IPS-18a (cell line): Measurements from ENCODE around the gene SORBS1.

Experiments used
- H3K27ac ChIP-seq: one replicate; pipeline ENCODE4 v1.5.1; 2013; ENCODE audit warnings: low read length
- H3K27me3 ChIP-seq: one replicate; pipeline ENCODE4 v1.6.1; 2013; ENCODE audit warnings: mild to moderate bottlenecking, low read length; ENCODE audit not compliant: control insufficient read depth, insufficient read depth
- H3K36me3 ChIP-seq: one replicate; pipeline ENCODE4 v1.6.1; 2013; ENCODE audit warnings: low read depth, low read length; ENCODE audit not compliant: control insufficient read depth
- H3K4me1 ChIP-seq: one replicate; pipeline ENCODE4 v1.6.1; 2013; ENCODE audit warnings: low read depth, low read length; ENCODE audit not compliant: control insufficient read depth
- H3K4me3 ChIP-seq: one replicate; pipeline ENCODE4 v1.5.1; 2013; ENCODE audit warnings: low read length
- H3K9ac ChIP-seq: one replicate; pipeline ENCODE4 v1.6.1; 2013; ENCODE audit warnings: mild to moderate bottlenecking, low read length, moderate library complexity
- H3K9me3 ChIP-seq: one replicate; pipeline ENCODE4 v1.6.1; 2013; ENCODE audit warnings: low read depth, low read length; ENCODE audit not compliant: control insufficient read depth

SORBS1 gene

DNA sequence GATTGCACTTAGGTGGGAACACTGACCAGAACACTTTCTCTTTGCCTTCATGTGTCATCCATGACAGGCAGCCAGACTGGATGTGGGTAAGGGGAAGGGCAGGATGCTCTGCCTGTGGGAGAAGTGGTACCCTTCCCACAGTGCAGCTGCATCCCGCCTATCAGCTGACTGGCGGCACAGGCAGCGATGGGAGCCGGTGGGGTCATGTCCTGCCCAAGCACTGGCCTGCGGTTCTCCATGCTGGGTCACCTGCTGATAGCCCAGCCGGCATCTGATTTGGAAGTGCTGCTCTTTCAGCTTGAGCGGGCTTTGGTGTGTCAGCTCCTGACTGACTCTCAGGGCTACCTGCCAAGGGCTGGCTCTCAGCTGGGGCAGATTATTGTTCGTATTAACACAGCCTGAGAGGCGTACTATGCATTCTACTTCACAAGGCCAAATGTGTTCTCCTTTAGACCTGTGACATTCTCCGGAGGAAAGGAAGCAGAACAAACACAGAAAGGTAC lies 165.2 kb downstream of the SORBS1 start:
- H3K27ac ChIP-seq, result no peak overlapping the region
- no peaks in the 10 kb centered on the region for H3K9me3 ChIP-seq
- H3K36me3 ChIP-seq, result peaks cover 33% of the 10 kb centered on the region
- H3K9ac ChIP-seq, result no peak overlapping the region
- peaks cover 4% of the 10 kb centered on the region for H3K4me1 ChIP-seq
- H3K27me3 ChIP-seq, result no peaks in the 10 kb centered on the region
- H3K4me3 ChIP-seq, result no peak overlapping the region

DNA sequence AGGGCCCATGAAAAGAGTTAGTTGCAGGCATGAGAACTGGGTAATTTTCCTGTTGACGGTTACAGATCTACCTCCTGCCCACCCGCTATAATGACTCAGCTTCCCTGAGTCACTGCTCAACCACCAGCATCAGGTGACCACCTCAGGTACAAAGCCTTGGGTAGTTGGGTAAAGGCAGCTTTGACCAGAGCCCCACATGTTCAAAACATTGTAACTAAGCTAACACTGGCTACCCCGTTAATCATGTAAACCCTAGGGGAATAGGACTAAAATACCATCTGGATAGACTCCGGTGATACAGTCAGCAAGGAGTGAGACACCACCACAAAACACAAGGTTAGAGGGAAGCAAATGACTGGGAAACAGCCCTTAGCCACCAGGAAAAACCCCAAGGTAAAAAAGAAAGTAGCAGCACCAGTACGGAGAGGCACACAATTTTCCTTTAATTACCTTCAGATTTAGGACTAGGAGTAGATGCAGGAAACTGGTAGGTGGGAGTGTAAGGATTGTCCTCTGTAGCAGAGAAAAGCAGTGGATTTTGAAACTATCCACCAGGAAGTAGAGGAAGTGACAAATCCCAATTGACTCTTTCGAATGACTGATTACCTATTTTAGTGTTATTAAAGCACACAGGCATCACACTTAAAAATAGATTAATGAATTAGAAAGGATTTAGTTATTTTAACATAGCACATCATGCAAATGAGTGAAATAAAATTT lies 166.8 kb downstream of the SORBS1 start:
- peaks cover 33% of the 10 kb centered on the region for H3K36me3 ChIP-seq
- H3K27ac ChIP-seq, result no peak overlapping the region
- H3K4me3 ChIP-seq, result no peak overlapping the region
- no peaks in the 10 kb centered on the region for H3K9me3 ChIP-seq
- peaks cover 4% of the 10 kb centered on the region for H3K4me1 ChIP-seq
- H3K9ac ChIP-seq, result no peak overlapping the region
- H3K27me3 ChIP-seq, result no peaks in the 10 kb centered on the region

DNA sequence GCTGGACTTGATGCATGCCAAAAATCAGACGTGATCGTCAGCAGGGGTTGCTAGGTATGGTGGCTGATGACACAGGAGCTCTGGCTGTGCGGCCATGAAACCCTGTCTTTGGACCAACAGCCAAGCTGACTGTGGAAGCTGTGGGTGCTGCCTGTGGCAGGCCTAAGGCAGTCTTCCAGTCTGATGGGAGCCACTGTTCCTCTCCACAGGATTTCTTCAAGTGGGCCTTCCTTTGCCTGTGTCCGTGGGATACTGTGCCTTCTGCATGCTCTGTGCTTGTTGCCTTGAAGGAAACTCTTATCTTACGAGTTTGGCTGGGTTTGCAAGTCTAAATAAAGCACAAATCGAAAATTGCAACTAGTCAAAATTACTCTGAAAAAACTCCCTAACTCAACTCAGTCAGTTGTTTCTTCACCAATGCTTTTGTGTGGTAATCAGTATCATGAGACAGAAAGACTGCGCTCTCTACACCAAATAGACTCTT lies 168.4 kb downstream of the SORBS1 start:
- peaks cover 4% of the 10 kb centered on the region for H3K4me1 ChIP-seq
- no peak overlapping the region for H3K9ac ChIP-seq
- peaks cover 25% of the 10 kb centered on the region for H3K36me3 ChIP-seq
- H3K27ac ChIP-seq, result no peak overlapping the region
- no peaks in the 10 kb centered on the region for H3K9me3 ChIP-seq
- H3K27me3 ChIP-seq, result no peaks in the 10 kb centered on the region
- H3K4me3 ChIP-seq, result no peak overlapping the region

DNA sequence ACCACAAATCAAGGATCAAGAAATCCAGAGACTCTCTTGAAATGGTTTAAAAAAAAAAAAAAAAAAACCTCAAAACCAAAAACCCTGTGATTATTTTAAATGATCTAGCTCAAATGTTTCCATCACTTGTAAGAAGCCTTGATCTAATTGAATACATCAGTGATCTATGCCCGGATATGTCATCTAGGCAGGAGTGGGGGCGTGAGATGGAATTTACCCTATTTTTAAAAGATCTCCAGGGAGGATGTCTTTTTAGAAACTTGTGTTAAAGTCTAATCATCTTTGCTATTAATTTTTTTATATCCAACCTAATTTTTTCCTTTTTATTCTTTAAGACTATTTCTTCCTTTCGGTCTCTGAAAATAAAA lies 169.0 kb downstream of the SORBS1 start:
- Histone ChIP-seq H3K27me3 (no peaks in the 10 kb centered on the region), H3K9me3 (no peaks in the 10 kb centered on the region), H3K9ac (no peak overlapping the region), H3K27ac (no peak overlapping the region), H3K4me1 (peaks cover 4% of the 10 kb centered on the region), H3K4me3 (no peak overlapping the region), H3K36me3 (peaks cover 24% of the 10 kb centered on the region)

DNA sequence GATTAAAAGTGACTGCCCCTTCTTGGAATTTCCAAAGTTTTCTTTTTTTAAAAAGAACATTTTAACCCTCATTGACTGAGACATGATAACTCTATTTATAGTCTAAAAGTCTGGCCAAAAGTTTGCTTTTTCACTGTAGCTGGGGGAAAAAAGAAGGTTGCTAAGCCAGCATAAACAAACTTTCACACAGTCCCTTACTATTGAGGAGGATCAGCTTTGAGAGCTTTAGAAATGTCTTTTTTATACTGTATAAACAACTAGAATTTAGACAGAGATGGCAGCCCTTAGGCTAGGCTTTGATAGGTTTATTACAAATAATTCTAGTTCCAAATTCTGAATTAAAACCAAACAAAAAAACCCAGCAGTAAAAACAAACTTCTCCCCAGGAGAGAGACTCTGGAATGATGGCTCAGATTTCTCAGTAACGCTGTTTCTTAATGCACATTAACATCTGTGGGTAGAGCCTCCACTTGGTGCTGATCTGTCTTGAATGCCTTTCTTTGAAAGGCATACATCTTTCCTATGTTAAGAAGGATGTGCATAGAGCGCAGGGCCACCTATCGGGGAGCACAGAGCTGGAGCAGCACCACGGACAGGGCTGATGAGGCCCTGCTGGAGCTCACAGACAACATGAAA lies 169.5 kb downstream of the SORBS1 start:
- H3K36me3 ChIP-seq, result peaks cover 19% of the 10 kb centered on the region
- H3K27me3 ChIP-seq, result no peaks in the 10 kb centered on the region
- no peaks in the 10 kb centered on the region for H3K9me3 ChIP-seq
- H3K9ac ChIP-seq, result no peak overlapping the region
- H3K4me3 ChIP-seq, result no peak overlapping the region
- H3K27ac ChIP-seq, result no peak overlapping the region
- H3K4me1 ChIP-seq, result peaks cover 4% of the 10 kb centered on the region

DNA sequence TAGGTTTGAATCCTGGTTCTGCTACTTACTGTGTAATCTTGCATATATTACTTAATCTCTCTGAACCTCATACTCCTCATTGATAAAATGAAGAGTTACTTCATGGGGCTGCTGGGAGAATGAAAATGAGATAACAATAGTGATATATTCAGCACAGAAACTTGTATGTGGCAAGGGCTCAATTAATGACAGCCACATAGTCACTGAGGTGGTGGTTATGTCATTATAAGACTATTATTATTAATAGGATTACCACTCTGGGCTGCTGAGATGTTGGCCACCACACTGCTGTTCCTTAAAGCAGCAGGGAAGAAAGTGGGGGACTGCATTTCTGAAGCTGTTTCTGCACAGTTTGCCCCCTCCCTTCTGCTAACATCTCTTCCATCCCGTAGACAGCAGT lies 170.0 kb downstream of the SORBS1 start:
- H3K9ac ChIP-seq, result no peak overlapping the region
- H3K4me1 ChIP-seq, result peaks cover 4% of the 10 kb centered on the region
- H3K36me3 ChIP-seq, result peaks cover 17% of the 10 kb centered on the region
- no peak overlapping the region for H3K4me3 ChIP-seq
- no peaks in the 10 kb centered on the region for H3K27me3 ChIP-seq
- H3K27ac ChIP-seq, result no peak overlapping the region
- H3K9me3 ChIP-seq, result no peaks in the 10 kb centered on the region

DNA sequence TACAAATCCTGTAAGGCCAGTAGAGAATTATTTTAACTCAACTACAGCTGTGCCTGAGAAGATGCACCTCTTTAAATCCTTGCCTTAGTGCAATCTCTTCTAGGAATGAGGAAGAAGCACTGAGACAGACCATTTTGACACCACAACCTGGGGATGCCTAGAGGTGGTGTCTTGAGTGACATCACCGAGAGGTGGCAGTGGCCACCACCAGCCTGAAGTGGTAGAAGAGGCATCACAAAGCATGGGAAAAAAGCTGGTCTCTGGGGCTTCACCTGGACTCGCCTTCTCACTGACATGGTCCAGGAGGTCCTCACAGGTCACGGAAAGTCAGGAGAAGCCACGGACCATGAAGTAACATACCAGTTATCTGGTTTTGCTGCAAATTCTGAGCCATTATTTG lies 171.2 kb downstream of the SORBS1 start:
- H3K4me3 ChIP-seq, result no peak overlapping the region
- H3K4me1 ChIP-seq, result peaks cover 4% of the 10 kb centered on the region
- H3K36me3 ChIP-seq, result peaks cover 10% of the 10 kb centered on the region
- no peaks in the 10 kb centered on the region for H3K9me3 ChIP-seq
- H3K9ac ChIP-seq, result no peak overlapping the region
- no peaks in the 10 kb centered on the region for H3K27me3 ChIP-seq
- no peak overlapping the region for H3K27ac ChIP-seq

DNA sequence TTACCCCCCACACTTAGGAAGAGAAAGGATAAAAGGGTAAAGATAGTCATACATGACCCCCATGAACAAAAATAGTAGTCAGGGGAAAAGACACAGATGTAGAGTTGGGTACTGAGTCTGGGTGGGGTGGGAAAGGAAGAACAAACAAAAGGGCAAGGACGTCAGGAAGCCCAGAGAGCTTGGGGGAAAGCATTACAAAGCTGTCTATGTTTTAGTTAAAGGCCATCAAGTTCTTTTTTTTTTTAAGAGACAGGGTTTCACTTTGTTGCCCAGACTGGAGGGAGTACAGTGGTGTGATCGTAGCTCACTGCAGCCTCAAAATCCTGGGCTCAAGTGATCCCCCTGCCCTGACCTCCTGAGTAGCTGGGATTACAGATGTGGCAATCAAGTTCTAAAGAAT lies 172.0 kb downstream of the SORBS1 start:
- Histone ChIP-seq H3K9ac (no peak overlapping the region), H3K4me3 (no peak overlapping the region), H3K9me3 (no peaks in the 10 kb centered on the region), H3K36me3 (peaks cover 10% of the 10 kb centered on the region), H3K27ac (no peak overlapping the region), H3K27me3 (no peaks in the 10 kb centered on the region), H3K4me1 (peaks cover 4% of the 10 kb centered on the region)

DNA sequence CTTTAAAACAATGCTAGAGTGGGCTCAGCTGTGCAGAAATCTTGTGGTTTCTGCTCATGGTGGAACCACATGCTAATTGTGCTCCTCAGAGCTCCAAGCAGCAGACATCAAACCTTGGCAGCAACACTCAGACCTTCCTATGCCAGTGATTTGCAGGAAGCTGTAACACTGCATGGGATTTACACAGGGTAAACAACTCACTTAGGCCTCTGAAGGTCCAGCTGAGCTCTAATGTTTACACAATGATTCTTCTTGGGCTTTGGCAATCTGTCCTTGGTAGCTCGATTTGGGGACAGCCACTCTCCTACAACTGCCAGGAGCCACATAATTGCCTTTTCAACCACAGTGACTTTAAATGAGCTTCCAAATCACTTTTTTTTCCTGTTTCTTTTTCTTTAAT lies 172.6 kb downstream of the SORBS1 start:
- Histone ChIP-seq H3K4me3 (no peak overlapping the region), H3K27me3 (no peaks in the 10 kb centered on the region), H3K27ac (no peak overlapping the region), H3K4me1 (peaks cover 4% of the 10 kb centered on the region), H3K9me3 (no peaks in the 10 kb centered on the region), H3K36me3 (peaks cover 13% of the 10 kb centered on the region), H3K9ac (no peak overlapping the region)

DNA sequence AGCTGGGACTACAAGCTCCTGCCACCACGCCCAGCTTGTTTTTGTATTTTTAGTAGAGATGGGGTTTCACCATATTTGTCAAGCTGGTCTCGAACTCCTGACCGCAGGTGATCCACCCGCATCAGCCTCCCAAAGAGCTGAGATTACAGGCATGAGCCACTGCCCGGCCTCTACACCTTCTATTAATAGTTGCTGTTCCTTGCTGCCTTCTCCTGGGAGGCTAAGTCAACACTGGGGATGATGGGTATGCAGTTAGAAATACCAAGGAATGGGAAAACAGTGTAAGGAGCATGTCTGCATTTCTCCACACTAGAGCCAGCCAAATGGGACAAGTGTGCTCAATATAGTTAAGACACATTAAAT lies 173.1 kb downstream of the SORBS1 start:
- Histone ChIP-seq H3K4me1 (peaks cover 4% of the 10 kb centered on the region), H3K27ac (no peak overlapping the region), H3K9me3 (no peaks in the 10 kb centered on the region), H3K9ac (no peak overlapping the region), H3K27me3 (no peaks in the 10 kb centered on the region), H3K36me3 (peaks cover 11% of the 10 kb centered on the region), H3K4me3 (no peak overlapping the region)

DNA sequence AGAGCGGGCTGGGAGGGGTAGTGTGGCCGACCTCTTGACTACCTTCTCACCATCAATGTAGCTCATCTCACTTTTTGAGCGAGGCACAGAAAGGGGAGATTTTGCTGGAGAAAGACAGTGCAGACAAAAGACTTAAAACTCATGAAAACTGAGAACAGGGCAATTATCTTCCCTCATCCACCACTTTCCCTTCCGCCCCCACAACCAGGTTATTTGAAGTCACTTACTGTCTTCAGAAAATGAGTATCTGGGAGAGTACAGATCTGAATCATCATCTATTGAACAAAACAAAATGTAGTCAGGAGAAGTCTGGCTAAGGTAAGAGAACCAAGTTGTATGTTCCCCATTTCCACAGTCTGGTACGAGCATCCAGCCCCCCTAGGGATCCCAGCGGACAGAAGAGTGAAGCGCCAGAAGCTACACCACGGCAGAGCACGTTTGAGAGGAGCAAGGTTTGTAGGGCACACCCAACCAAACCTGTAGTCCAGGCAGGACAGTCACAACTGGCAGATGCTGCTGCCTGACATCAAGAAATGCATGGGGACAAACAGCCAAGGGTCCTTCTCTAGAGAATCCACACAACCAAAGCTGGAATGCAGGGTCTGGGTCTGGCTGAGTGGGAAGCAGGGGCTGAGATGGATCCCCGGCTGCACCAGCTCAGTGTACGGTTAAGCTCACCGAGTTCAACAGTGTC lies 177.0 kb downstream of the SORBS1 start:
- H3K36me3 ChIP-seq, result peaks cover 30% of the 10 kb centered on the region
- H3K27me3 ChIP-seq, result no peaks in the 10 kb centered on the region
- no peak overlapping the region for H3K9ac ChIP-seq
- no peaks in the 10 kb centered on the region for H3K4me1 ChIP-seq
- no peak overlapping the region for H3K27ac ChIP-seq
- H3K4me3 ChIP-seq, result no peak overlapping the region
- no peaks in the 10 kb centered on the region for H3K9me3 ChIP-seq
